Endothelial cell (in vitro differentiated cells): ENCODE measurements around the gene GBE1. TPM values are rescaled to one million over a fixed set of nuclear protein-coding genes. Genes with fewer than 3 reads are reported as not detected.

Source experiments
- DNase-seq: peaks from one replicate; pipeline ENCODE4 v3.0.0; 2021; ENCODE audit warnings: low spot score
- H3K27ac Mint-ChIP-seq: one replicate; pipeline ENCODE4 v1.8.0; 2021; ENCODE audit warnings: mixed read lengths, inconsistent platforms; ENCODE audit not compliant: unreplicated experiment
- H3K27me3 Mint-ChIP-seq: one replicate; pipeline ENCODE4 v1.8.0; 2021; ENCODE audit warnings: mild to moderate bottlenecking, moderate library complexity, mixed read lengths, inconsistent platforms; ENCODE audit not compliant: unreplicated experiment
- H3K36me3 Mint-ChIP-seq: one replicate; pipeline ENCODE4 v1.8.0; 2021; ENCODE audit warnings: mild to moderate bottlenecking, low read depth, mixed read lengths, inconsistent platforms; ENCODE audit not compliant: unreplicated experiment
- H3K4me1 Mint-ChIP-seq: one replicate; pipeline ENCODE4 v1.8.0; 2021; ENCODE audit warnings: mild to moderate bottlenecking, mixed read lengths, inconsistent platforms; ENCODE audit not compliant: unreplicated experiment
- H3K4me3 Mint-ChIP-seq: one replicate; pipeline ENCODE4 v1.8.0; 2021; ENCODE audit warnings: mild to moderate bottlenecking, mixed read lengths, inconsistent platforms; ENCODE audit not compliant: unreplicated experiment
- H3K9me3 Mint-ChIP-seq: one replicate; pipeline ENCODE4 v1.8.0; 2021; ENCODE audit warnings: mixed read lengths, inconsistent platforms; ENCODE audit not compliant: unreplicated experiment
- total RNA-seq: library from RNA; stranded (reverse); fragmentation: NEBNext Ultra II Directional; extraction: Animal tissue kit (Norgen Biotek cat#: 25700); gene quantifications from one replicate; pipeline ENCODE4 v1.2.1, GENCODE V29; 2021; ENCODE audit not compliant: unreplicated experiment
- TF ChIP-seq, protein P1 (sequence below): fragments of 200-600 bp; sonication (generic); IDR thresholded peaks from one replicate; pipeline ENCODE4 v1.5.0; 2021; ENCODE audit warnings: antibody characterized with exemption; ENCODE audit not compliant: unreplicated experiment

GBE1 gene
- total RNA-seq, 1 donor from 2014 or later, result 15.6 TPM

DNA sequence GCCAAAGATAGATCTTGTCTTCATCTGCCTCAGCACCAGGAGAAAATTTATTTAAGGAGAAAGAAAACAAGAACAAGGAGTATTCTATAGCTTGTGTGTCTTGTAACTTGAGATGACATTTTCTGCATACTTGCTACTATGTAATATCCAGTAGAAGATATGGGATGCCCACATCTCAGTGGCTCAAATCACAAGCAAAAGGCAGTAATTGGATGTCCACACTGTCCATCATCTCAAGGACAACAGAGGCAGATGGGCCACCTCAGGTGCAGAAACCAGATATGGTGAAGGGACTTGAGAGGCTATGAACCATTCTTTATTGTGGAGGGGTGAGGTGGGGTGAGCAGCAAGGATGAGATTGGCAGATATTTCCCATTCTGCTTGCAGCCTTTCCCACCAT lies 309.0 kb downstream of the GBE1 start:
- DNase-seq, result no peak
- no peaks in the 10 kb centered on the region for H3K27me3 Mint-ChIP-seq
- TF ChIP-seq, protein P1, sequence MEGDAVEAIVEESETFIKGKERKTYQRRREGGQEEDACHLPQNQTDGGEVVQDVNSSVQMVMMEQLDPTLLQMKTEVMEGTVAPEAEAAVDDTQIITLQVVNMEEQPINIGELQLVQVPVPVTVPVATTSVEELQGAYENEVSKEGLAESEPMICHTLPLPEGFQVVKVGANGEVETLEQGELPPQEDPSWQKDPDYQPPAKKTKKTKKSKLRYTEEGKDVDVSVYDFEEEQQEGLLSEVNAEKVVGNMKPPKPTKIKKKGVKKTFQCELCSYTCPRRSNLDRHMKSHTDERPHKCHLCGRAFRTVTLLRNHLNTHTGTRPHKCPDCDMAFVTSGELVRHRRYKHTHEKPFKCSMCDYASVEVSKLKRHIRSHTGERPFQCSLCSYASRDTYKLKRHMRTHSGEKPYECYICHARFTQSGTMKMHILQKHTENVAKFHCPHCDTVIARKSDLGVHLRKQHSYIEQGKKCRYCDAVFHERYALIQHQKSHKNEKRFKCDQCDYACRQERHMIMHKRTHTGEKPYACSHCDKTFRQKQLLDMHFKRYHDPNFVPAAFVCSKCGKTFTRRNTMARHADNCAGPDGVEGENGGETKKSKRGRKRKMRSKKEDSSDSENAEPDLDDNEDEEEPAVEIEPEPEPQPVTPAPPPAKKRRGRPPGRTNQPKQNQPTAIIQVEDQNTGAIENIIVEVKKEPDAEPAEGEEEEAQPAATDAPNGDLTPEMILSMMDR, result no peak
- H3K4me1 Mint-ChIP-seq, result peaks cover 5% of the 10 kb centered on the region
- no peak overlapping the region for H3K27ac Mint-ChIP-seq
- no peaks in the 10 kb centered on the region for H3K9me3 Mint-ChIP-seq
- no peaks in the 10 kb centered on the region for H3K36me3 Mint-ChIP-seq
- H3K4me3 Mint-ChIP-seq, result no peak overlapping the region

DNA sequence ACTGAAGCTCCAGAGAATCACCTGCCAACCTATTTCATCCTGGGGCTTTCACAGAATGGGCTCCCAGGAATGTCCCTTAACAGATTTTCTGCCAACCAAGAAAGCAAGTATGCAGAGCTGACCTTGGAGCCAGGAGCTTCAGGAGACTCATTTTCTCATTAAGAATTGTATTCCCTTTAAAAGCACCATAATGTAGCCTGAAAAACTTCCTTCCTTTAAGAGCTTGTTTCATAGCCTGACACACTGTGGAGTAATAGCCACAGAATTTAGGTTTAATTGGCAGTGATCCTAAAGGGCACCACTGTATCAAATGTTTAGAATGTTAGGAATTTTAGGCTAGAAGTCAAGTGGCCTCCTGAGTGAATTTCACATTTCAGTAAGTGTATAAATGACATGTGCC lies 309.8 kb downstream of the GBE1 start:
- Mint-ChIP-seq H3K4me3 (no peak overlapping the region), H3K4me1 (peaks cover 5% of the 10 kb centered on the region), H3K36me3 (no peaks in the 10 kb centered on the region), H3K9me3 (no peaks in the 10 kb centered on the region), H3K27ac (no peak overlapping the region), H3K27me3 (no peaks in the 10 kb centered on the region)
- TF ChIP-seq, protein P1, result no peak
- DNase-seq, result no peak

DNA sequence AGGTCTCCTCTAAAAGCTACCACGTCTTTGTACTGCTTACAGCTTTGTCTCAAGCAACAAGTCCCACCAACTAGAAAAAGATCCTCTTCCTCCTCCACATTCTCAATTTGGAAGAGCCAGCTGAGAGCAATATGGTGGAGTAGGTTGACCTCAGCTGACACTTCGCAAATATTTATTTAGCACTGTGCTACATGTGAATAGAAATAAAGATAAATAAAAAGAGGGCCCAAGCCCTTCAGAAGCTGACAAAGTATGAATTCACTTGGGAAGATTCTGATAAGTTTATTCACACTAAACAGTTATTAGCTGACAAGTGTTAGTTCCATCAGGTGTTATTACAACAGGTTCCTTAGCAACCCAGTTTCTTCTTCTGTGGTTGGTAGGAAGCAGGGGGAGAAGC lies 310.3 kb downstream of the GBE1 start:
- TF ChIP-seq, protein P1, result no peak
- Mint-ChIP-seq H3K9me3 (no peaks in the 10 kb centered on the region), H3K27ac (no peak overlapping the region), H3K4me1 (peaks cover 5% of the 10 kb centered on the region), H3K36me3 (no peaks in the 10 kb centered on the region), H3K27me3 (no peaks in the 10 kb centered on the region), H3K4me3 (no peak overlapping the region)
- DNase-seq, result no peak

DNA sequence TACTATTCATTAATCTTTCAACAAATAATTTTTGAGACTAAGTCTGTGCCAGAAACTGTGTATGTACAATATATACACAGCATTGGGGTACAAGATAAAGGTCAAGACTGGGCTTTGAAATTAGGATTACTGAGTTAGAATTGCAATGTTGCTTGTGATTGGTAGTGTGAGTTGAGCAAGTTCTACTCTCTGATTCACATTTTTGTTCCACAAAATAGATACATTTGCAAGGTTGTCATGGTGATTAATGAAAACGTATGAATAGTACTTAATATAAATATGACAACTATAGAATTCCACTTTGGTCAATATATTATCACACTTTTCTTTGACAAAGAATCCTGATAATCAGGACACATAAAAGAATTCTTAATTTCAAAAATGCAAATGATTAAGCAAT lies 314.6 kb downstream of the GBE1 start:
- Mint-ChIP-seq H3K36me3 (no peaks in the 10 kb centered on the region), H3K27me3 (peaks cover 2% of the 10 kb centered on the region), H3K9me3 (no peaks in the 10 kb centered on the region), H3K4me3 (no peak overlapping the region), H3K4me1 (no peaks in the 10 kb centered on the region), H3K27ac (no peak overlapping the region)
- TF ChIP-seq, protein P1, result no peak
- no peak for DNase-seq

DNA sequence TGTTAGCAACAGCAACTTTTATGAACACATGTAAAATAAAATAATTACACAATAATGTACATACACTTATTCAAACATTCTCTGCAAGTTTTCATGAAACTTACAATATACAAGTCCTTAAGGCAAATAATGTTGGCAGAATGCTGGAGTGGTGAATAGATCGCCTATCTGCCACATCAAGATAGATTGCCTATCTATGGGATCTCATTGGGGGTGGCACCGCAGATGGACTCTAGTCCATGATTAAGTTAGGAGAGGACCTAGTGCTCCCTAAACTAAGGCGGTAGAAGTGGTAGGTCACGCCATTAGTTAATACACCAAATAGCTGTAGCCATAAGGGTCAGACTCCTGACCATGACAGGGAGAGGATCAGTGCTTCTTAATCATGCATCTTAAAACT lies 315.7 kb downstream of the GBE1 start:
- H3K9me3 Mint-ChIP-seq, result no peaks in the 10 kb centered on the region
- no peaks in the 10 kb centered on the region for H3K4me1 Mint-ChIP-seq
- no peak for DNase-seq
- H3K27ac Mint-ChIP-seq, result no peak overlapping the region
- H3K4me3 Mint-ChIP-seq, result no peak overlapping the region
- TF ChIP-seq, protein P1, result no peak
- H3K36me3 Mint-ChIP-seq, result no peaks in the 10 kb centered on the region
- H3K27me3 Mint-ChIP-seq, result peaks cover 2% of the 10 kb centered on the region
